ENCODE data around the gene DEF6. TPM values are rescaled to one million over a fixed set of nuclear protein-coding genes. Genes with fewer than 3 reads are reported as not detected.

The DEF6 gene
- total RNA-seq, 1 experiment from 2014 or later = 5.7 TPM

DNA sequence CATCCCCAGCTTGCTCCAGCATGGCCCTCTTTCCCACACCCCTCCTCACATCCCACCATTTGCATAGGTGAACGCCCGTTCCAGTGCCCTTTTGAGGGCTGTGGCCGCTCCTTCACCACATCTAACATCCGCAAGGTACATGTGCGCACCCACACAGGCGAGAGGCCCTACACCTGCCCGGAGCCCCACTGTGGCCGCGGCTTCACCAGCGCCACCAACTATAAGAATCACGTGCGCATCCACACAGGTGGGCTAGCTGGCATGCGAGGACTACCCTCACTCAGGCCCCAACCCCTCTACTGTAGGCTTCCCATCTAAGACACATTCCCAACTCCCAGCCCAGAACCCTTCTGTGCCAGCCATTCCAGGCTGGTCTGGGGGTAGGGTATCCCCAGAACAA lies 6.1 kb upstream of the DEF6 start:
- no TSS peak for BruUV-seq (replicated peaks)
- POLR2A ChIA-PET = no interaction called here
- no peaks in the 10 kb centered on the region for H3K27me3 ChIP-seq (replicated peaks; ENCODE audit: control insufficient read depth, insufficient read depth, low read length)
- no peak overlapping the region for H3K4me3 ChIP-seq (ENCODE audit: low read depth, low read length)
- intact Hi-C loops (cut with micrococcal nuclease; ENCODE audit: unreplicated experiment) = loop anchor here (10.0 kb wide), 2 partner anchors 233 to 443 kb away; partner anchors contain the start of gene ARMC12
- no peaks in the 10 kb centered on the region for H3K4me1 ChIP-seq
- H3K9me3 Mint-ChIP-seq (ENCODE audit: unreplicated experiment) = no peaks in the 10 kb centered on the region
- no peaks in the 10 kb centered on the region for H3K36me3 Mint-ChIP-seq (ENCODE audit: insufficient read depth, unreplicated experiment)
- no peaks in the 10 kb centered on the region for H3K4me1 Mint-ChIP-seq (ENCODE audit: low read depth, unreplicated experiment)
- H3K27ac Mint-ChIP-seq (ENCODE audit: unreplicated experiment) = no peak overlapping the region
- CTCF ChIA-PET = interaction anchor here (1.4 kb wide), 1 partner anchor 158 kb away, joined by 4 read pairs; no protein-coding TSS in a partner anchor
- H3K4me3 Mint-ChIP-seq (ENCODE audit: unreplicated experiment) = no peak overlapping the region
- TF ChIP-seq, protein P1, sequence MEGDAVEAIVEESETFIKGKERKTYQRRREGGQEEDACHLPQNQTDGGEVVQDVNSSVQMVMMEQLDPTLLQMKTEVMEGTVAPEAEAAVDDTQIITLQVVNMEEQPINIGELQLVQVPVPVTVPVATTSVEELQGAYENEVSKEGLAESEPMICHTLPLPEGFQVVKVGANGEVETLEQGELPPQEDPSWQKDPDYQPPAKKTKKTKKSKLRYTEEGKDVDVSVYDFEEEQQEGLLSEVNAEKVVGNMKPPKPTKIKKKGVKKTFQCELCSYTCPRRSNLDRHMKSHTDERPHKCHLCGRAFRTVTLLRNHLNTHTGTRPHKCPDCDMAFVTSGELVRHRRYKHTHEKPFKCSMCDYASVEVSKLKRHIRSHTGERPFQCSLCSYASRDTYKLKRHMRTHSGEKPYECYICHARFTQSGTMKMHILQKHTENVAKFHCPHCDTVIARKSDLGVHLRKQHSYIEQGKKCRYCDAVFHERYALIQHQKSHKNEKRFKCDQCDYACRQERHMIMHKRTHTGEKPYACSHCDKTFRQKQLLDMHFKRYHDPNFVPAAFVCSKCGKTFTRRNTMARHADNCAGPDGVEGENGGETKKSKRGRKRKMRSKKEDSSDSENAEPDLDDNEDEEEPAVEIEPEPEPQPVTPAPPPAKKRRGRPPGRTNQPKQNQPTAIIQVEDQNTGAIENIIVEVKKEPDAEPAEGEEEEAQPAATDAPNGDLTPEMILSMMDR (IDR thresholded peaks at IDR 0.05; ENCODE audit: insufficient read depth in 1 of 2, low read depth in 1 of 2, low read length in 1 of 2, severe bottlenecking in 1 of 2, unreplicated experiment in 1 of 2) = no peak
- H3K36me3 ChIP-seq (ENCODE audit: control insufficient read depth, insufficient read depth, low read length) = peaks cover 1% of the 10 kb centered on the region; the same call in 1 of the 2 replicates
- H3K9me3 ChIP-seq = no peaks in the 10 kb centered on the region
- no peak for DNase-seq
- no peaks in the 10 kb centered on the region for H3K27me3 Mint-ChIP-seq (ENCODE audit: insufficient read depth, unreplicated experiment)

DNA sequence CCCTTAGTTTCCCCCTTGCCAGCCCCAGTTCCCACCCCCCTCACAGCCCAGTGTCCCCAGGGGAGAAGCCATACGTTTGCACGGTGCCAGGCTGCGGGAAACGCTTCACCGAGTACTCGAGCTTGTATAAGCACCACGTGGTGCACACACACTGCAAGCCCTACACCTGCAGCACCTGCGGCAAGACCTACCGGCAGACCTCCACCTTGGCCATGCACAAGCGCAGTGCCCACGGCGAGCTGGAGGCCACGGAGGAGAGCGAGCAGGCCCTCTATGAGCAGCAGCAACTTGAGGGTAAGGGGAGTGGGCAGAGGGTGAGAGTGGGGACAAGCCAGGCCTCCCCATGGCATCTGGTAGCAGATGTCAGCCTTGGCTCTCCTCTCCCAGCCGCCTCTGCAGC lies 5.1 kb upstream of the DEF6 start:
- BruUV-seq (replicated peaks) = no TSS peak
- Mint-ChIP-seq H3K27me3 (ENCODE audit: insufficient read depth, unreplicated experiment) (no peaks in the 10 kb centered on the region), H3K9me3 (ENCODE audit: unreplicated experiment) (no peaks in the 10 kb centered on the region), H3K4me1 (ENCODE audit: low read depth, unreplicated experiment) (no peaks in the 10 kb centered on the region), H3K36me3 (ENCODE audit: insufficient read depth, unreplicated experiment) (no peaks in the 10 kb centered on the region), H3K4me3 (ENCODE audit: unreplicated experiment) (no peak overlapping the region), H3K27ac (ENCODE audit: unreplicated experiment) (no peak overlapping the region)
- POLR2A ChIA-PET = no interaction called here
- CTCF ChIA-PET = interaction anchor here (1.1 to 1.7 kb wide), 2 partner anchors 157 to 159 kb away, joined by 3 to 4 read pairs; partner anchors contain the start of gene FANCE
- DNase-seq = no peak
- Histone ChIP-seq H3K4me3 (ENCODE audit: low read depth, low read length) (no peak overlapping the region), H3K4me1 (no peaks in the 10 kb centered on the region), H3K27me3 (replicated peaks; ENCODE audit: control insufficient read depth, insufficient read depth, low read length) (no peaks in the 10 kb centered on the region), H3K36me3 (ENCODE audit: control insufficient read depth, insufficient read depth, low read length) (peaks cover 1% of the 10 kb centered on the region; the same call in 1 of the 2 replicates), H3K9me3 (no peaks in the 10 kb centered on the region)
- TF ChIP-seq, protein P1 (IDR thresholded peaks at IDR 0.05; ENCODE audit: insufficient read depth in 1 of 2, low read depth in 1 of 2, low read length in 1 of 2, severe bottlenecking in 1 of 2, unreplicated experiment in 1 of 2) = no peak
- intact Hi-C loops (cut with micrococcal nuclease; ENCODE audit: unreplicated experiment) = loop anchor here (10.0 kb wide), 2 partner anchors 232 to 442 kb away; partner anchors contain the start of gene ARMC12

DNA sequence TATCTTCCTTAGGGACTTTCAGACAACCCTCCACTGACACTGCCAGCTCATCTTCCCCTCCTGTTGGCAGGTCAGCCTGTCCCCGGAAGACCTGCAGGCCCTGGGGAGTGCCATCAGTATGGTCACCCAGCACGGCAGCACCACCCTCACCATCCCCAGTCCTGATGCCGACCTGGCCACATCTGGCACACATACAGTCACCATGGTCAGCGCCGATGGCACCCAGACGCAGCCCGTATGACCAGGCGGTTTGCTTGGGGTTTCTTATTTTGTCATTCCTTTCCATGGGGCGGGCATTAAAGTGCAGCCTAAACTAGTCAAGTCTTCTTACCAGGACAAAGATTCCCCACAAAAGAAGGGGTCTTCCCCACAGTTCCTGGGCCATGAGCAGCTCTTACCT lies 3.9 kb upstream of the DEF6 start:
- no peak overlapping the region for H3K27ac Mint-ChIP-seq (ENCODE audit: unreplicated experiment)

More for the DNA sequence above, 3.9 kb upstream of the DEF6 start:
- CTCF ChIA-PET = interaction anchor here (1.4 to 1.7 kb wide), 2 partner anchors 34 to 158 kb away, joined by 4 to 5 read pairs; partner anchors contain the start of gene FANCE
- no TSS peak for BruUV-seq (replicated peaks)
- Mint-ChIP-seq H3K9me3 (ENCODE audit: unreplicated experiment) (no peaks in the 10 kb centered on the region), H3K4me1 (ENCODE audit: low read depth, unreplicated experiment) (no peaks in the 10 kb centered on the region), H3K27me3 (ENCODE audit: insufficient read depth, unreplicated experiment) (no peaks in the 10 kb centered on the region), H3K4me3 (ENCODE audit: unreplicated experiment) (no peak overlapping the region), H3K36me3 (ENCODE audit: insufficient read depth, unreplicated experiment) (no peaks in the 10 kb centered on the region)
- Histone ChIP-seq H3K36me3 (ENCODE audit: control insufficient read depth, insufficient read depth, low read length) (peaks cover 1% of the 10 kb centered on the region; the same call in 1 of the 2 replicates), H3K9me3 (no peaks in the 10 kb centered on the region), H3K4me1 (peaks cover 5% of the 10 kb centered on the region; the same call in 1 of the 2 replicates), H3K4me3 (ENCODE audit: low read depth, low read length) (no peak overlapping the region), H3K27me3 (replicated peaks; ENCODE audit: control insufficient read depth, insufficient read depth, low read length) (no peaks in the 10 kb centered on the region)
- DNase-seq = no peak
- TF ChIP-seq, protein P1 (IDR thresholded peaks at IDR 0.05; ENCODE audit: insufficient read depth in 1 of 2, low read depth in 1 of 2, low read length in 1 of 2, severe bottlenecking in 1 of 2, unreplicated experiment in 1 of 2) = no peak
- intact Hi-C loops (cut with micrococcal nuclease; ENCODE audit: unreplicated experiment) = loop anchor here (1.0 to 10.0 kb wide), 3 partner anchors 175 to 441 kb away; partner anchors contain the start of genes ARMC12 and RPL10A
- POLR2A ChIA-PET = no interaction called here
